Choroid plexus epithelial cell (primary cell): ENCODE results near the gene GUCY1A2.
A peak's percentile ranks its signal among the peaks of the same experiment; 100 is the strongest.

Experiments used
- DNase-seq: peaks from one replicate; pipeline ENCODE4 v3.0.0-alpha.2; 2010; ENCODE audit warnings: low read depth
- H3K4me3 ChIP-seq: 2 replicates; pipeline ENCODE4 v1.5.1; 2011; ENCODE audit warnings: low read depth, mild to moderate bottlenecking, control low read depth, low read length, moderate library complexity
- TF ChIP-seq, protein P1 (sequence below): conservative IDR thresholded peaks from 2 replicates; pipeline ENCODE4 v1.5.1; 2011; ENCODE audit warnings: low read depth, mild to moderate bottlenecking, control low read depth, inconsistent platforms, low read length, moderate library complexity

GUCY1A2 gene

DNA sequence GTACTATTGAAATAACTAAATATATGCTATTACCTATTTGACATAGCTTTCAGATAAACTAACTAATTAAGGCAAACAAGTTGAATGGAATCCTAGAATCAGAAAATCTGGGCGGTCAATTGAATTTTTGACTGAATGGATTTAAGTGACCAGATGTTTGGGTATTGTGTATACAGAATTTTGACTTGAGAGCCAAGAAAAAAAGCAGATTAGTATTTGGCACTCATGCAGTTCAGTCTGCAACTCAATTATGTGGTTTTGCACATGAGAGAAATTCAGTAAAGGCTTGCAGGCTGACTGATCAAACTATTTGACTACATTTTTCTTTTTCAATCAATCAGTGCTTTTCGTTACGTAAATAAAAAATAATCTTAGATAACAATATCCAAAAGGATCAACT is 254.8 kb downstream of the GUCY1A2 start:
- DNase-seq, result no peak
- TF ChIP-seq, protein P1, sequence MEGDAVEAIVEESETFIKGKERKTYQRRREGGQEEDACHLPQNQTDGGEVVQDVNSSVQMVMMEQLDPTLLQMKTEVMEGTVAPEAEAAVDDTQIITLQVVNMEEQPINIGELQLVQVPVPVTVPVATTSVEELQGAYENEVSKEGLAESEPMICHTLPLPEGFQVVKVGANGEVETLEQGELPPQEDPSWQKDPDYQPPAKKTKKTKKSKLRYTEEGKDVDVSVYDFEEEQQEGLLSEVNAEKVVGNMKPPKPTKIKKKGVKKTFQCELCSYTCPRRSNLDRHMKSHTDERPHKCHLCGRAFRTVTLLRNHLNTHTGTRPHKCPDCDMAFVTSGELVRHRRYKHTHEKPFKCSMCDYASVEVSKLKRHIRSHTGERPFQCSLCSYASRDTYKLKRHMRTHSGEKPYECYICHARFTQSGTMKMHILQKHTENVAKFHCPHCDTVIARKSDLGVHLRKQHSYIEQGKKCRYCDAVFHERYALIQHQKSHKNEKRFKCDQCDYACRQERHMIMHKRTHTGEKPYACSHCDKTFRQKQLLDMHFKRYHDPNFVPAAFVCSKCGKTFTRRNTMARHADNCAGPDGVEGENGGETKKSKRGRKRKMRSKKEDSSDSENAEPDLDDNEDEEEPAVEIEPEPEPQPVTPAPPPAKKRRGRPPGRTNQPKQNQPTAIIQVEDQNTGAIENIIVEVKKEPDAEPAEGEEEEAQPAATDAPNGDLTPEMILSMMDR, result no peak
- H3K4me3 ChIP-seq, result no peak overlapping the region

GRCh38 chr11:106761745-106762144 is 256.5 kb downstream of the GUCY1A2 start:
- TF ChIP-seq, protein P1, result no peak
- no peak for DNase-seq
- H3K4me3 ChIP-seq, result no peak overlapping the region

- no peak for DNase-seq
- TF ChIP-seq, protein P1, result no peak
- no peak overlapping the region for H3K4me3 ChIP-seq
Observed at GRCh38 chr11:106761240-106761639, 257.0 kb downstream of the GUCY1A2 start.

DNA sequence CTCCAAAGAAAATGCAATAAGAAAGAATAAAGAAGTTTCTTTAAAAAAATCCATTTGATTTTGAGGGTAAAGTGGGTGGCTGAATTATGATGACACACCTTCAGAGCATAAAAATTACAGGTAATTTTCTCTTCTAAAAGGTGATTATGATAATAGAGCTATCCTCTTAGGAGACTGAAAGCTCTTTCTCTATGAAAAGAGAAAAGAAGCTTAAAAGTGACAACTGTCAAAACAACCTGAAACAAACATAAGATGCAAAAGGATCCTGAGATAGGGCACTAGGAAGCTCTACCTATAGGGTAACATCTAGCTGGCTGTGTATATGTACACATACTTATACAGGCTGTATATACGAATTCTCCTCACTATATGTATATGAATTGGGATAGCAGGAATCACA is 270.2 kb downstream of the GUCY1A2 start:
- no peak overlapping the region for H3K4me3 ChIP-seq
- TF ChIP-seq, protein P1, result no peak

GRCh38 chr11:106745941-106746340 is 272.3 kb downstream of the GUCY1A2 start:
- DNase-seq, result no peak
- TF ChIP-seq, protein P1, result no peak
- H3K4me3 ChIP-seq, result no peak overlapping the region

More for the DNA sequence above, 270.2 kb downstream of the GUCY1A2 start:
- no peak for DNase-seq

- DNase-seq, result peak; percentile 48
Observed at GRCh38 chr11:106733635-106734034, 284.6 kb downstream of the GUCY1A2 start.

DNA sequence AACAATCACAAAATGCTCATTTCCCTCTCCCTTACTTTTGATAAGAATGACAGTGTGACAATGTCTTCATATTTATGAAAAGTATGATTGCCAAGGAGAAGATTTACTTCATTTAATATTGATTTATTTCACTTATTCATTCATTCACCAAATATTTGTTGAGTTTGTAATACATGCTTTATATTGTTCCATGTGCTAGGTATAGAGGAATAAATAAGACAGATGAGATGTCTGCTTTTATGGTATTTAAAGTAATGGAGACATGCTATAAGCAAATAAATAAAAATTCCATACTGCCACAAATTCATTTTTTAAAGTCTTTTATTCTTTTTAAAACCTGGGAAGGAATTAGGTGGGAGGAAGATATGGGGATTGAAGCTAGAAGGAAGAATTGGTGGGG is 289.4 kb downstream of the GUCY1A2 start:
- DNase-seq, result no peak
- TF ChIP-seq, protein P1, result no peak
- H3K4me3 ChIP-seq, result no peak overlapping the region

More at GRCh38 chr11:106733635-106734034, 284.6 kb downstream of the GUCY1A2 start:
- H3K4me3 ChIP-seq, result no peak overlapping the region
- TF ChIP-seq, protein P1, result no peak
